ENCODE measurements around the gene OR2Y1. TPM values are rescaled to one million over a fixed set of nuclear protein-coding genes. Genes with fewer than 3 reads are reported as not detected.

The OR2Y1 gene
- total RNA-seq, 2 experiments from 2014 or later: not detected

DNA sequence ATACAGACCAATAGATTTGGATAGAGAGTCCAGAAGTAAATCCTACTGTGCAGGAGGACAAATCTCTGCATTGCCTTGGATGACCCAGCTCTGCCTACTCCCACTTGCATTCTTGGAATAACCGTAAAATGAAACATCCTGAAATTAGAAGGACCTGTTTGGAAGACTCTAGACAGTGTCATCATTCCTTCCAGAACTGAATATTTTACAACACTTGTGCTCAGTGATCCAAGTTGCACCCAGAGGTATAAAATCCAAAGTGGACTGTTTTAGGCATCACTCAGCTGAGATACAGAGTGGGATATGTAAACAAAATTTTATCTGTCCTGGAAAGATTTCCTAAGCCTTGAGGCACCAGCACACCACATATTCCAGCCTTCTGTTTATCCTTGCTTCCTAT, 43.7 kb downstream of the OR2Y1 start:
- Histone ChIP-seq H3K4me3 (ENCODE audit: low read depth, low read length, poor library complexity, severe bottlenecking) (no peak overlapping the region), H4K20me1 (ENCODE audit: insufficient read depth, low read length) (no peaks in the 10 kb centered on the region), H3K4me1 (ENCODE audit: insufficient read depth, low read length, poor library complexity, severe bottlenecking) (no peaks in the 10 kb centered on the region), H3K27ac (ENCODE audit: low read depth, low read length, poor library complexity, severe bottlenecking) (no peak overlapping the region), H2AFZ (ENCODE audit: low read length) (no peak overlapping the region), H3K4me2 (ENCODE audit: low read length) (no peak overlapping the region), H3K9me3 (ENCODE audit: low read length) (0 out of 2 replicates have a peak, but pooled peaks cover 8% of the 10 kb centered on the region), H3K36me3 (ENCODE audit: insufficient read depth, low read length) (no peaks in the 10 kb centered on the region), H3K79me2 (ENCODE audit: insufficient read depth, low read depth, low read length) (no peaks in the 10 kb centered on the region), H3K9me2 (ENCODE audit: insufficient read depth, low read length) (no peaks in the 10 kb centered on the region)
- ChIA-PET CTCF (ENCODE audit: unreplicated experiment) (no interaction called here), POLR2A (no interaction called here)
- intact Hi-C loops (cut with micrococcal nuclease; ENCODE audit: unreplicated experiment): no loop called here
- TF ChIP-seq EZH2phosphoT487 (IDR thresholded peaks at IDR 0.05; ENCODE audit: borderline replicate concordance, low read depth, low read length): no peak
- TF ChIP-seq, protein P1, sequence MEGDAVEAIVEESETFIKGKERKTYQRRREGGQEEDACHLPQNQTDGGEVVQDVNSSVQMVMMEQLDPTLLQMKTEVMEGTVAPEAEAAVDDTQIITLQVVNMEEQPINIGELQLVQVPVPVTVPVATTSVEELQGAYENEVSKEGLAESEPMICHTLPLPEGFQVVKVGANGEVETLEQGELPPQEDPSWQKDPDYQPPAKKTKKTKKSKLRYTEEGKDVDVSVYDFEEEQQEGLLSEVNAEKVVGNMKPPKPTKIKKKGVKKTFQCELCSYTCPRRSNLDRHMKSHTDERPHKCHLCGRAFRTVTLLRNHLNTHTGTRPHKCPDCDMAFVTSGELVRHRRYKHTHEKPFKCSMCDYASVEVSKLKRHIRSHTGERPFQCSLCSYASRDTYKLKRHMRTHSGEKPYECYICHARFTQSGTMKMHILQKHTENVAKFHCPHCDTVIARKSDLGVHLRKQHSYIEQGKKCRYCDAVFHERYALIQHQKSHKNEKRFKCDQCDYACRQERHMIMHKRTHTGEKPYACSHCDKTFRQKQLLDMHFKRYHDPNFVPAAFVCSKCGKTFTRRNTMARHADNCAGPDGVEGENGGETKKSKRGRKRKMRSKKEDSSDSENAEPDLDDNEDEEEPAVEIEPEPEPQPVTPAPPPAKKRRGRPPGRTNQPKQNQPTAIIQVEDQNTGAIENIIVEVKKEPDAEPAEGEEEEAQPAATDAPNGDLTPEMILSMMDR (conservative IDR thresholded peaks at IDR 0.05; ENCODE audit: low read length): no peak
- no peak for DNase-seq (ENCODE audit: low spot score)
- BruUV-seq (replicated peaks): no TSS peak

- H3K4me3 ChIP-seq (ENCODE audit: low read depth, low read length, poor library complexity, severe bottlenecking): no peak overlapping the region
- H3K9me2 ChIP-seq (ENCODE audit: insufficient read depth, low read length): no peaks in the 10 kb centered on the region
- no peaks in the 10 kb centered on the region for H3K4me1 ChIP-seq (ENCODE audit: insufficient read depth, low read length, poor library complexity, severe bottlenecking)
- H3K4me2 ChIP-seq (ENCODE audit: low read length): no peak overlapping the region
- H3K9me3 ChIP-seq (ENCODE audit: low read length): 0 out of 2 replicates have a peak, but pooled peaks cover 8% of the 10 kb centered on the region
- no peaks in the 10 kb centered on the region for H3K79me2 ChIP-seq (ENCODE audit: insufficient read depth, low read depth, low read length)
- intact Hi-C loops (cut with micrococcal nuclease; ENCODE audit: unreplicated experiment): no loop called here
- H4K20me1 ChIP-seq (ENCODE audit: insufficient read depth, low read length): no peaks in the 10 kb centered on the region
- H3K36me3 ChIP-seq (ENCODE audit: insufficient read depth, low read length): no peaks in the 10 kb centered on the region
- no peak for DNase-seq (ENCODE audit: low spot score)
- TF ChIP-seq, protein P1 (conservative IDR thresholded peaks at IDR 0.05; ENCODE audit: low read length): no peak
- TF ChIP-seq EZH2phosphoT487 (IDR thresholded peaks at IDR 0.05; ENCODE audit: borderline replicate concordance, low read depth, low read length): no peak
- no peak overlapping the region for H2AFZ ChIP-seq (ENCODE audit: low read length)
- ChIA-PET POLR2A (no interaction called here), CTCF (ENCODE audit: unreplicated experiment) (no interaction called here)
- H3K27ac ChIP-seq (ENCODE audit: low read depth, low read length, poor library complexity, severe bottlenecking): no peak overlapping the region
- BruUV-seq (replicated peaks): no TSS peak
These were observed 47.4 kb downstream of the OR2Y1 start for GRCh38 chr5:180692429-180692828.

DNA sequence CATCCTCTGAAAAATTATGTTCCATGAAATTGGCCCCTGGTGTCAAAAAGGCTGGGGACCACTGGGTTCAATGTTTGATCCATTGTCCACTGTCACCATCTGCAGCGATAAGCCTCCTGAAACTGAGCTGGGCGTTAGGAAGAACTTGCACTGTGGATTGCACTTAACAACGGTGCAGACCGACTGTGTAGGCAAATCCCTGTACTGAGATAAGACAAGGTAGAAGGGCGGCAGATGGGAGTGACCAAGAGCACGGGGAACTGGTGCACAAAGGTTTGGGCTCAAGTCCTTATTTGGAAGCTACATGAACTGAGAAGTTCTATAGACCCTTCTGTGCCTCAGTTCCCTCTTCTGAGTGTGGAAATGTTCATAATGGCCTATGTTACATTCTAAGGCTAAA, 48.8 kb downstream of the OR2Y1 start:
- ChIA-PET POLR2A (no interaction called here), CTCF (ENCODE audit: unreplicated experiment) (no interaction called here)
- no peaks in the 10 kb centered on the region for H3K9me2 ChIP-seq (ENCODE audit: insufficient read depth, low read length)
- H3K4me2 ChIP-seq (ENCODE audit: low read length): no peak overlapping the region
- H3K27ac ChIP-seq (ENCODE audit: low read depth, low read length, poor library complexity, severe bottlenecking): no peak overlapping the region
- H2AFZ ChIP-seq (ENCODE audit: low read length): no peak overlapping the region
- H3K4me3 ChIP-seq (ENCODE audit: low read depth, low read length, poor library complexity, severe bottlenecking): no peak overlapping the region
- H3K36me3 ChIP-seq (ENCODE audit: insufficient read depth, low read length): no peaks in the 10 kb centered on the region
- TF ChIP-seq, protein P1 (conservative IDR thresholded peaks at IDR 0.05; ENCODE audit: low read length): no peak
- no peak for TF ChIP-seq EZH2phosphoT487 (IDR thresholded peaks at IDR 0.05; ENCODE audit: borderline replicate concordance, low read depth, low read length)
- BruUV-seq (replicated peaks): no TSS peak
- DNase-seq (ENCODE audit: low spot score): no peak
- H3K4me1 ChIP-seq (ENCODE audit: insufficient read depth, low read length, poor library complexity, severe bottlenecking): no peaks in the 10 kb centered on the region
- no peaks in the 10 kb centered on the region for H3K79me2 ChIP-seq (ENCODE audit: insufficient read depth, low read depth, low read length)
- 0 out of 2 replicates have a peak, but pooled peaks cover 8% of the 10 kb centered on the region for H3K9me3 ChIP-seq (ENCODE audit: low read length)
- intact Hi-C loops (cut with micrococcal nuclease; ENCODE audit: unreplicated experiment): no loop called here
- H4K20me1 ChIP-seq (ENCODE audit: insufficient read depth, low read length): no peaks in the 10 kb centered on the region

Measured in OCI-LY7 (cell line).